HFF-Myc (cell line): Measurements from ENCODE around the gene IL1RAPL1.

ENCODE experiments used
- DNase-seq: peaks from one replicate; pipeline ENCODE4 v3.0.0-alpha.2; 2011; ENCODE audit warnings: low read depth; ENCODE audit errors: extremely low read depth
- H3K4me3 ChIP-seq: replicated peaks from 2 replicates; pipeline ENCODE4 v1.5.1; 2011; ENCODE audit warnings: low read depth, mild to moderate bottlenecking, control low read depth, low read length
- CTCF ChIP-seq: IDR thresholded peaks from 2 replicates; pipeline ENCODE4 v1.5.1; 2012; ENCODE audit warnings: mild to moderate bottlenecking, low read depth, low read length, control low read depth; ENCODE audit errors: missing control alignments

IL1RAPL1 gene

GRCh38 chrX:28576117-28576516, 11.1 kb upstream of the IL1RAPL1 start:
- no peak overlapping the region for H3K4me3 ChIP-seq
- no peak for DNase-seq
- TF ChIP-seq CTCF = no peak

GRCh38 chrX:28581522-28581921, 5.7 kb upstream of the IL1RAPL1 start:
- no peak for TF ChIP-seq CTCF
- no peak for DNase-seq

GRCh38 chrX:28582511-28582910, 4.7 kb upstream of the IL1RAPL1 start:
- H3K4me3 ChIP-seq = no peak overlapping the region
- no peak for DNase-seq
- TF ChIP-seq CTCF = no peak

More at GRCh38 chrX:28581522-28581921, 5.7 kb upstream of the IL1RAPL1 start:
- no peak overlapping the region for H3K4me3 ChIP-seq

GRCh38 chrX:28584025-28584424, 3.2 kb upstream of the IL1RAPL1 start:
- no peak for TF ChIP-seq CTCF
- no peak for DNase-seq
- H3K4me3 ChIP-seq = no peak overlapping the region

GRCh38 chrX:28585767-28586166, 1.5 kb upstream of the IL1RAPL1 start:
- TF ChIP-seq CTCF = no peak
- DNase-seq = no peak
- no peak overlapping the region for H3K4me3 ChIP-seq

GRCh38 chrX:28586286-28586685, 960 bp upstream of the IL1RAPL1 start:
- H3K4me3 ChIP-seq = no peak overlapping the region; the same call in 1 of the 2 replicates
- DNase-seq = no peak
- no peak for TF ChIP-seq CTCF

GRCh38 chrX:28589046-28589445, 1.8 kb downstream of the IL1RAPL1 start:
- DNase-seq = no peak
- no peak for TF ChIP-seq CTCF
- no peak overlapping the region for H3K4me3 ChIP-seq
